ENCODE measurements around the gene STAT4. TPM values are rescaled to one million over a fixed set of nuclear protein-coding genes. Genes with fewer than 3 reads are reported as not detected.

The STAT4 gene
- total RNA-seq, 1 experiment from 2014 or later = not detected

- no peak for DNase-seq (ENCODE audit: low spot score)
Observed at GRCh38 chr2:191176305-191176704, 25.5 kb upstream of the STAT4 start.

- DNase-seq (ENCODE audit: low spot score) = no peak
Observed at GRCh38 chr2:191174442-191174841, 23.6 kb upstream of the STAT4 start.

- no peak for DNase-seq (ENCODE audit: low spot score)
Observed at GRCh38 chr2:191173206-191173605, 22.4 kb upstream of the STAT4 start.

- DNase-seq (ENCODE audit: low spot score) = no peak
Observed at GRCh38 chr2:191171708-191172355, 21.0 kb upstream of the STAT4 start.

GRCh38 chr2:191171286-191171685 is 20.5 kb upstream of the STAT4 start:
- DNase-seq (ENCODE audit: low spot score) = no peak

GRCh38 chr2:191170773-191171172 is 20.0 kb upstream of the STAT4 start:
- DNase-seq (ENCODE audit: low spot score) = no peak

- DNase-seq (ENCODE audit: low spot score) = peak; percentile 29
Observed at GRCh38 chr2:191170301-191170636, 19.5 kb upstream of the STAT4 start.

GRCh38 chr2:191169456-191170300 is 18.9 kb upstream of the STAT4 start:
- DNase-seq (ENCODE audit: low spot score) = no peak

- peak; percentile 41 for DNase-seq (ENCODE audit: low spot score)
Observed at GRCh38 chr2:191167766-191168165, 17.0 kb upstream of the STAT4 start.

GRCh38 chr2:191166756-191167445 is 16.1 kb upstream of the STAT4 start:
- no peak for DNase-seq (ENCODE audit: low spot score)

GRCh38 chr2:191166111-191166755 is 15.4 kb upstream of the STAT4 start:
- no peak for DNase-seq (ENCODE audit: low spot score)

- DNase-seq (ENCODE audit: low spot score) = peak; percentile 57
Observed at GRCh38 chr2:191165176-191165643, 14.4 kb upstream of the STAT4 start.

GRCh38 chr2:191158747-191159146 is 8.0 kb upstream of the STAT4 start:
- DNase-seq (ENCODE audit: low spot score) = no peak

GRCh38 chr2:191158193-191158592 is 7.4 kb upstream of the STAT4 start:
- DNase-seq (ENCODE audit: low spot score) = no peak

GRCh38 chr2:191155608-191156071 is 4.8 kb upstream of the STAT4 start:
- peak; percentile 36 for DNase-seq (ENCODE audit: low spot score)

- no peak for DNase-seq (ENCODE audit: low spot score)
Observed at GRCh38 chr2:191153716-191154115, 2.9 kb upstream of the STAT4 start.

GRCh38 chr2:191152482-191153240 is 1.9 kb upstream of the STAT4 start:
- no peak for DNase-seq (ENCODE audit: low spot score)

- no peak for DNase-seq (ENCODE audit: low spot score)
Observed at GRCh38 chr2:191151331-191151730, 537 bp upstream of the STAT4 start.

GRCh38 chr2:191150230-191150599 is 579 bp downstream of the STAT4 start:
- peak; percentile 3 for DNase-seq (ENCODE audit: low spot score)

GRCh38 chr2:191149391-191149790 is 1.4 kb downstream of the STAT4 start:
- no peak for DNase-seq (ENCODE audit: low spot score)

GRCh38 chr2:191148791-191149190 is 2.0 kb downstream of the STAT4 start:
- DNase-seq (ENCODE audit: low spot score) = no peak

Data from HT-29 (cell line).